Stimulated activated memory B cell treated with anti-CD40 and anti-IgM and Interleukin-4, amounts not matched to agents 10 μg/mL and 1 μg/mL and 100 μg/mL, for 72 hours (primary cell): ENCODE measurements around the gene ERG28.
"Not testable (repeated sequence)": the region's sequence is repeated elsewhere in the genome, so short reads cannot be mapped to it uniquely, and the experiment has no call there.

Experiments used
- ATAC-seq: fragments of 150-1000 bp; cut with Tn5 transposase; 2 replicates; pipeline ENCODE4 v1.10.0; 2021
- H3K27ac Mint-ChIP-seq: one replicate; pipeline ENCODE4 v1.8.0; 2022; ENCODE audit warnings: mild to moderate bottlenecking, mixed read lengths
- H3K27me3 Mint-ChIP-seq: one replicate; pipeline ENCODE4 v1.8.0; 2022; ENCODE audit warnings: mixed read lengths
- H3K36me3 Mint-ChIP-seq: one replicate; pipeline ENCODE4 v1.8.0; 2022; ENCODE audit warnings: mixed read lengths
- H3K4me1 Mint-ChIP-seq: one replicate; pipeline ENCODE4 v1.8.0; 2022; ENCODE audit warnings: mixed read lengths
- H3K4me3 Mint-ChIP-seq: one replicate; pipeline ENCODE4 v1.8.0; 2022; ENCODE audit warnings: mild to moderate bottlenecking, moderate library complexity, mixed read lengths
- H3K9me3 Mint-ChIP-seq: one replicate; pipeline ENCODE4 v1.8.0; 2022; ENCODE audit warnings: mixed read lengths

Gene ERG28

DNA sequence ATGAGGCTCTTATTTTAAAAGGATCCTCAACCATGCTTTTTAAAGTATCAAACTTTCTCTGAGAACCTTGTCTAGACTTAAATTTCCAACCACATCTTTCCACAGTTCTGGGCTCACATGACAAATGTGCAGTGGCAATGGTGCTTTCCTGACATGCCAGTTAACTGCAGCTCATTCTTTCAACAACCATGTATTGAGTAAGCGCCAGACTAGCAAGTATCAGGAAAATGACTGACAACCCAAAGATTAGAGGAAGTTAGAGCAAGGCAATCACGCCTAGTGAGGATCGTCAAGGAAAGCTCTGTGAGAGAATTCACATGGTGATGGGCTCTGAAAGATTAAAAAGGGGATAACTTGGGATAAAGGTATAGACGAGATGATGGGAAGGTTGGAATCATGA, 46.5 kb downstream of the ERG28 start:
- H3K36me3 Mint-ChIP-seq, result peaks cover 10% of the 10 kb centered on the region
- H3K27me3 Mint-ChIP-seq, result peaks cover 8% of the 10 kb centered on the region
- ATAC-seq, result no peak
- H3K4me3 Mint-ChIP-seq, result no peak overlapping the region
- peaks cover 17% of the 10 kb centered on the region for H3K4me1 Mint-ChIP-seq
- peaks cover 13% of the 10 kb centered on the region for H3K9me3 Mint-ChIP-seq
- peak overlapping the region; percentile 23 for H3K27ac Mint-ChIP-seq

DNA sequence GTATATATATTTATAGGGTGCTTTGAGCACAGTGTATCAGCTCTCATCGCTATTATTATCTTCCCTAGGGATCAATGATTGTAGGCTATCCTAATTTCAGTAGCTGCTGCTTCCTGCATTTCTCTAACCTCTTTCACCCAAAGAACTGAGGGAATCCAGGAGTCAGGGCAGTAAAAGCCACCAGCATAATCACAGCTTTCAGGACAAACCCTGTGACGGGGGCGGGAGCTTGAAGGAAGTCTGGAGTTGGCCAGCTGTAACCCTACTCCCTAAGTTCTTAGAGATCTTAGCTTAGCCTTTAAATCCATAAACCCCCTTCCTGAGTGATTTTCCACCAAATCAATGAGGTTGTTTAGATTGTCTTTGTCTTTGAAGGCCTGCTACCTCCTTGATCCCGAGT, 48.5 kb downstream of the ERG28 start:
- no peak overlapping the region for H3K4me3 Mint-ChIP-seq
- H3K27ac Mint-ChIP-seq, result no peak overlapping the region
- H3K27me3 Mint-ChIP-seq, result peaks cover 8% of the 10 kb centered on the region
- ATAC-seq, result no peak
- peaks cover 26% of the 10 kb centered on the region for H3K36me3 Mint-ChIP-seq
- peaks cover 17% of the 10 kb centered on the region for H3K4me1 Mint-ChIP-seq
- peaks cover 25% of the 10 kb centered on the region for H3K9me3 Mint-ChIP-seq

DNA sequence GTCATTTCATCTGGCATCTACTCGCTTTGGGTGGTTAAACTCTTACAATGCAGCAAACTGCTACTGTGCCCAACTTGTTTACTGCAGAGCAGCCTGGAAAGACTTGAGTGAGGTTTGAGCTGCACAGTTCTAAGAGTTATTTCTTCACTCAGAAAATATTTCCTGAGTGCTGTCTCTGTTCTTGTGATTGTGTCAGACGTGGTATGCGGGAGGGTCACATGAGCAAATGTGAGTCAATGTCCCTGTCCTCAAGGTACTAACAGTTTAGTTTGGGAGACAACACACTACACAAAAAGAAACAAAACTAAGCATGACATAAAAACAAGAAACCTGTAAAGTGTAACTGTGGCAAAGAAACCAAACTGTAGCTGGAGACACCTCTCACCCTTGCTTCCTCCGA, 49.8 kb downstream of the ERG28 start:
- Mint-ChIP-seq H3K9me3 (peaks cover 25% of the 10 kb centered on the region), H3K27ac (no peak overlapping the region), H3K4me3 (no peak overlapping the region), H3K4me1 (peaks cover 17% of the 10 kb centered on the region), H3K27me3 (peaks cover 8% of the 10 kb centered on the region), H3K36me3 (peaks cover 28% of the 10 kb centered on the region)
- ATAC-seq, result no peak

DNA sequence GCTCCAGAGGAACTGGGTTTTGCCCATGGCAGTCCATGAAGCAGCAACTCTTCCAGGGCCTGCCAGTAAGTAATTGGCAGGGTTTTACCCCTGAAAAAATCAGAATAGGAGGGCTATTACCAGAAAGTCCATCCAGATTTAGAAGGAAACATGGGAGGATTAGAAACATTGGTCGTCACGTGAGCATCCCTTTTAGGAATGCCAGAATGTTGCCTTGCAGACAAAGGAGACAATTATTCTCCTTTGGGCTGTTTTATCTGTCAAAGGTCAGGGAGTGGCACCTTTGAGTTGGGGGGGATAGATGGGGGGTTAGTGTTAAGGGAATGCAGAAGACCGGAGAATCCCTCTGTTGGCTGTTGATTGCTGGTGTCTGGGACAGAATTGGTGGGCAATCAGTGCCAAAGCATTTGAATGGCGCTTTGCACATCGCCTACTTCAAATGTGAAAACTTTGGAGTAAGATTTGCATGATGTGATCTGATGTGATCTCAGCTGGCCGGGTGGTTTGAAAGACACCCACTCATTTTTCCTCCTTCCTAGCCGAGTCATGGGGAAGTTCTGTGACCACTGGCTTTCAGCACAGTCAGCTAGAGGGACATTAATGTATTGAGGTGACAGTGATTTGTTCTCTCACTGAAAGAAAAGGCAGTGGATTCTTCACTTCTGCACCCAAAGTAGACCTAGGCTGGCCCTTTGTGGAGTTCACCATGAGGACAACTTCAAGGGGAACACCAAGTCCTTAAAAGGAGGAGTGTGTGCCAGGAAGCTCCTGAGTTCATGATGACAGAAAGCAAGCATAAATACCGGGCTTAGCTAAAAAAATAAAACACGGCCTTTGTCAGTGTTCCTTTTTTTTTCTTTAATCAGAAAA, 50.8 kb downstream of the ERG28 start:
- Mint-ChIP-seq H3K27me3 (peaks cover 8% of the 10 kb centered on the region), H3K4me3 (no peak overlapping the region), H3K9me3 (peaks cover 23% of the 10 kb centered on the region), H3K36me3 (peaks cover 28% of the 10 kb centered on the region), H3K27ac (no peak overlapping the region), H3K4me1 (peaks cover 17% of the 10 kb centered on the region)
- ATAC-seq, result peak; percentile 58

DNA sequence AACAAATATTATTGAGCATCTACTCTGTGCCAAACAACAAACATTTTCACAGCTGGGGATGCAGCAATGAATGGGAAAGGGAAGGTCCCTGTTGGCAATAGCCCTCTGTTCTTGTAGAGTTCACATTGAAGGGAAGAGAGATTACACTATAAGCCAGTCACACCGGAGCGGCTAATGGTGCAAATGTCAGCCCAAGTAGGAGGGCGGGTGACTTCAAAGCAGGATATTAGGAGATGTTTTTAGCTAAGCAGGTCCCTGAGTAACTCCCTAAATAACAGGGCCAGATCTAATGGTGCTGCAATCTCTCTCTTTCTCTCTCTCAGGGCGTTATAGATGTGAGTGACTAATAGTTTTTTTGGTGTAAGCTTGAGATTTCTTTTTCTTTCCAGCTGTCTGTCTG, 51.6 kb downstream of the ERG28 start:
- H3K4me1 Mint-ChIP-seq, result peaks cover 9% of the 10 kb centered on the region
- ATAC-seq, result no peak
- peaks cover 8% of the 10 kb centered on the region for H3K27me3 Mint-ChIP-seq
- no peak overlapping the region for H3K4me3 Mint-ChIP-seq
- H3K9me3 Mint-ChIP-seq, result peaks cover 17% of the 10 kb centered on the region
- H3K36me3 Mint-ChIP-seq, result peaks cover 22% of the 10 kb centered on the region
- H3K27ac Mint-ChIP-seq, result no peak overlapping the region

DNA sequence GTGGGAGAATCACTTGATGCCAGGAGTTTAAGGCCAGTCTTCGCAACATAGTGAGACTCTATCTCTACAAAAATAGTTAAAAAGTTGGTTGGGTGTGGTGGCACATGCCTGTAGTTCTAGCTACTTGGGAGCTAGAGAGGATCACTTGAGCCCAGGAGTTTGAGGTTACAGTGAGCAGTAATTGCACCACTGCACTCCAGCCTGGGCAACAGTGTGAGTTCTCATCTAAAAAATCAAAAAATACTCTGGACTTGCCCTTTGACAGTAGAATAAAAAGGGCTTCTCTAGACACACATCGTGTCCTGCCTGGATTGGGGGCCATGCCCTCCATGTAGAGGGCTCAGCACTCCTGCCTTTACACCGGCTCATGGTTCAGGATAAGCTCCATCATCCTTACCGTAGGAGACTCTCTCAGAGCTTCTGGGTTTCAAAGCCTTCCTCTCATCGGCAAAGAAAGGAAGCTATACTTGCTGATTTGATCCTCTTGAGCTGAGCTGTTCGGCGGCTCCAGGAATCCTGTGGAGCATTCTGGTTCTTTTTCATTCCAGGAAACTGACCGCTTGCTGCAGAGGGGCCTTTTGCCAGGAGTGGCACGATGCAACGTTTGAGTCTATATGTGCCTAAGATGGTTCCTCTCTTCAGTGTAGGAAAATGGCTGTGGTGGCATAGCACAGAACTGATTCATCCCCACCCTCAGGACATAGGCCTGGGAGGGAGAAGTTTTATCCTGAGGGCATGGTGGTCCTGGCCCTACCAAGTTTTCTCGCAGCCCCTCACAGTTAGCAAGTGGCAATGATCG, 52.6 kb downstream of the ERG28 start:
- ATAC-seq, result no peak
- Mint-ChIP-seq H3K27me3 (peaks cover 4% of the 10 kb centered on the region), H3K36me3 (peaks cover 21% of the 10 kb centered on the region), H3K9me3 (peaks cover 15% of the 10 kb centered on the region), H3K27ac (no peak overlapping the region), H3K4me1 (peaks cover 8% of the 10 kb centered on the region), H3K4me3 (no peak overlapping the region)

DNA sequence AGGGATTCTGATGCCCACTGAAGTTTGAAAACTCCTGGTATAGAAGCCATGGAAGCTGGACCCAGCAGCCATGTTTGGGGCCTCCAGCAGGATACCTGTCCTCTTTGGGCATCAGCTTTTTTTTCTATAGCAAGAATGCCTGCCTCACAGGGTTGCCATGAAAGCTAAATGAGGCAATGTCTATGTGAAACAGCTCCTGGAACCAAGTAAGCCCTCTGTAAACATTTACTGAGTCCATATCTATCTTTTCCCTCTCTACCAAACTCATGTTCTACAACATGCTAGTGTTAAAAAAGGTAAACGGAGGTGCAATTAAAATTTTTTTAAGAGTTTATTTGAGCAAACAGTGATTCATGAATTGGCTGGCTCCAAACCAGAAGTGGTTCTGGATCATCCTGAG, 53.6 kb downstream of the ERG28 start:
- no peak for ATAC-seq
- Mint-ChIP-seq H3K4me3 (no peak overlapping the region), H3K36me3 (peaks cover 21% of the 10 kb centered on the region), H3K9me3 (peaks cover 12% of the 10 kb centered on the region), H3K27ac (no peak overlapping the region), H3K4me1 (peaks cover 8% of the 10 kb centered on the region), H3K27me3 (no peaks in the 10 kb centered on the region)

DNA sequence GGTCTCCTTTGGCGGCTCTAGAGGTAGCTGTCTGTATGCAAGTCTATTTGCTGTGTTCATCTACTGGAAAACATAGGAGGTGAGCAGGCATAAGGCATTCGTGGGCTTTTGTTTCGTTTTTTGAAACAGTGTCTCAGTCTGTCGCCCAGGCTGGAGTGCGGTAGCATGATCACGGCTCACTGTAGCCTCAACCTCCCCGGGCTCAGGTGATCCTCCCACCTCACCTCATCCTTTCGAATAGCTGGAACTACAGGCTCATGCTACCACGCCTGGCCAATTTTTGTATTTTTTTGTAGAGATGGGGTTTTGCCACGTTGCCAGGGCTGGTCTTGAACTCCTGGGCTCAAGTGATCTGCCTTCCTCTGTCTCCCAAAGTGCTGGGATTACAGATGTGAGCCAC, 54.8 kb downstream of the ERG28 start:
- no peak for ATAC-seq

DNA sequence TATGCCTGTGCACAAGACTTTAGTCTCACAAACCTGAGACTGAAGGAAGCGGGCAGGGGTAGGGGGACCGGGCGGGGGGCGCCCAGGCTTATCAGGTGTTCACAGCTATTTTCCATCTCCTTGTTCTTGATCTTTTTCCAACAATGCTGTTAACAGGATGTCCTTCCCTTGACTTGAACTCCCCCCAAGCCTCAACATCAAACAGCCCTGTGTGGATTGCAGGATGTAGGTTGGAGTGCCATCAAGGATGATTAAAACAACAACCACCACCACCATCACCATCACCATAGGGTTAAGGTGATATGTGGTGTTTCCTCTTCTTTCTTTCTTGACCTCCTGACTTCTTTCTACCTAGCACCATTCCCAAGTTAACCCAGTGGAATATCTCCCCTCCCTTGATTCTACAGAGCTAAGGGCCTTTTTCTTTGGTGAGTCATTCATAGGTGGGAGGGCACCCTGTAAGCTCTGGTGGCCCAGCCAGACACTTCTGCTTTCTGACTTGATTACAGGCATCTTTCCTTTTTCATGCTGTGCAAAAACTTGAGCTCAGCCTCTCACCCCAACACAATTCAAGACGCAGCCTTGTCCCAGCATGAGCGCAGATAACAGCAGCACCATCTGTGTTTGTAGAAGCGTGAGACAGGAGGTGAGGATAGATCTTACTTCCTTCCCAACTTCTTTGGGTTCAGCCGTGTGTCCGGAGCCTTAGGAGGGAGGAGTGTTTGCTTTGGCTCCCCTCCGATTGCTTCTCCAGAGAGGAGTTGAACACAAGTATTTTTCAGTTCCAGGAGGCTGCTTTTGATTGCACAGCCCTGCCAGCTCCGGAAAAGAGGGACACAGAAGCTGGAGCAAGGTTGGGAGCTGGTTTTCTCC, 55.5 kb downstream of the ERG28 start:
- Mint-ChIP-seq H3K36me3 (peaks cover 21% of the 10 kb centered on the region), H3K27ac (no peak overlapping the region), H3K4me3 (no peak overlapping the region), H3K4me1 (peaks cover 8% of the 10 kb centered on the region), H3K9me3 (peaks cover 12% of the 10 kb centered on the region), H3K27me3 (no peaks in the 10 kb centered on the region)
- peak; percentile 73 for ATAC-seq

More for the DNA sequence above, 54.8 kb downstream of the ERG28 start:
- Mint-ChIP-seq H3K4me3 (no peak overlapping the region), H3K27ac (no peak overlapping the region), H3K4me1 (peaks cover 8% of the 10 kb centered on the region), H3K36me3 (peaks cover 21% of the 10 kb centered on the region), H3K27me3 (no peaks in the 10 kb centered on the region), H3K9me3 (peaks cover 12% of the 10 kb centered on the region)

DNA sequence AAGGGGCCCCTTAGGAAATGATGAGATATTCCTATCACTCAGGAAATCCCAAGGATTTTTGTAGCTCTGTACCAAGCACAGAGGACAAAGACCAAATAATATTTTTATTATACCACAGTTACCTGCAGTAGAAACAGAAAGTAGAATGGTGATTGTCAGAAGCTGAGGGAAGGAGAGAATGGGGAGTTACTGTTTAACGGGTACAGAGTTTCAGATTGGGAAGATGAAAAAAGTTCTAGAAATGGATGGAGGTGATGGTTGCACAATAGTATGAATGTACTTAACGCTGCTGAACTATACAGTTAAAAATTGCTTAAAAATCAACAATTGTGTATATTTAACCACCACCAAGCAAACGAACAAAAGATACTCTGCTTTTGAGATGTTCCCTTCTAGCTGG, 58.2 kb downstream of the ERG28 start:
- Mint-ChIP-seq H3K27ac (no peak overlapping the region), H3K9me3 (peaks cover 4% of the 10 kb centered on the region), H3K4me1 (peaks cover 8% of the 10 kb centered on the region), H3K36me3 (peaks cover 5% of the 10 kb centered on the region), H3K27me3 (peaks cover 13% of the 10 kb centered on the region), H3K4me3 (no peak overlapping the region)
- no peak for ATAC-seq

DNA sequence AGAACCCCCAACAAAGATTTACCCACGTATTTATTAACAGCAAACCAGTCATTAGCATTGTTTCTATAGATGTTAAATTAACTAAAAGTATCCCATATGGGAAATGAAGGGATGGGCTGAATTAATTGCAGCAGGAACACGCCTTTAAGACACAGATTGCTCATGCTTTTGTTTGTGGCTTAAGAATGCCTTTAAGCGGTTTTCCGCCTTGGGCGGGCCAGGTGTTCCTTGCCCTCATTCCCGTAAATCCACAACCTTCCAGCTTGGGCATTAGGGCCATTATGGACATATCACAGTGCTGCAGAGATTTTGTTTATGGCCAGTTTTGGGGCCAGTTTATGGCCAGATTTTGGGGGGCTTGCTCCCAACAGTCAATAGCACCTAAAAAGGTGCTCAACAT, 59.6 kb downstream of the ERG28 start:
- H3K4me1 Mint-ChIP-seq, result peaks cover 15% of the 10 kb centered on the region
- H3K9me3 Mint-ChIP-seq, H3K36me3 Mint-ChIP-seq, H3K4me3 Mint-ChIP-seq, H3K27ac Mint-ChIP-seq, ATAC-seq: not testable (repeated sequence)
- peaks cover 13% of the 10 kb centered on the region for H3K27me3 Mint-ChIP-seq

DNA sequence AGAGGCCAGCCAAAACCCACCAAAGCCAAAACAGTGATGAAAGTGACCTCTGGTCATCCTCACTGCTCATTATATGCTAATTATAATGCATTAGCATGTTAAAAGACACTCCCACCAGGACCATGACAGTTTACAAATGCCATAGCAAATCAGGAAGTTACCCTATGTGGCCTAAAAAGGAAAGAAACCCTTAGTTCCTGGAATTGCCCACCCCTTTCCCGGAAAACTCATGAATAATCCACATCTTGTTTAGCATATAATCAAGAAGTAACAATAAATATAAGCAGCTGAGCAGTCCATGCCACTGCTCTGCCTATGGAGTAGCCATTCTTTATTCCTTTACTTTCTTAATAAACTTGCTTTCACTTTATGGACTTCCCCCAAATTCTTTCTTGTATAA, 60.6 kb downstream of the ERG28 start:
- H3K36me3 Mint-ChIP-seq, H3K27ac Mint-ChIP-seq, ATAC-seq, H3K4me1 Mint-ChIP-seq, H3K4me3 Mint-ChIP-seq, H3K9me3 Mint-ChIP-seq: not testable (repeated sequence)
- peaks cover 13% of the 10 kb centered on the region for H3K27me3 Mint-ChIP-seq
